ENCODE measurements around the gene SEMA3B. TPM values are rescaled to one million over a fixed set of nuclear protein-coding genes. Genes with fewer than 3 reads are reported as not detected.
"Not testable (repeated sequence)": the region's sequence is repeated elsewhere in the genome, so short reads cannot be mapped to it uniquely, and the experiment has no call there.

SEMA3B gene
- total RNA-seq, 1 donor from 2014 or later = 0.68 TPM

DNA sequence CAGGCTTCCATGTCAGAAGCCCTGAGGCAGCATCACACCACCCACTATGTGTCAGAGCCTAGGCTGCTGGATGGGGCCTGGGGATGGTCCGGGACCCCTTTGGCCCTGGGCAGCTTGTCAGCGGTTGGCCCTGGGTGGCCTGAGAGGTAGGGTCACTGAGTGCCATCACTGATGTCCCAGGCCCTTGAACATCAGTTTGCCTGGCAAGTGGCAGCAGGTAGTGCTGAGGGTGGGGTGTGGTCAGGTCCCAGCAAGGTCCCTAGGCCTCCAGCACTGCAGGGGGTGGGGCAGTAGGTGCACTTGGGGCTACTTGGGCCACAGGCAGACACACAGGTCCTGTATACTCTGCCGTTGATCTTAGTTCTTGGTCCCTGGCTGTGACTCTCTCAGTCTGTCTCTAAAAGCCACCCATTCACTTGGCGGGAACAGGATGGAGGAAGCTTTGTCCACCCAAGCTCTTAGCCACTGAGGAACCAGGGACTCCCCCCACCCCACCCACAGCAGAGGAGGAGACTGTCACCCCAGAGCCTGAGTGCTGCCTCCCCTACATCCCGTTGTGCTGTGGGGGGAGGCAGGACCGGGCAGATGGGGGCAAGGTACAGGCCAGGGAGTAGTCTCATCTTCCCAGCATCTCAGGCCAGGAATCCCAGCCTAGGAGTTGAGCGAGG lies 27.1 kb upstream of the SEMA3B start:
- intact Hi-C loops (cut with micrococcal nuclease) = no loop called here
- Mint-ChIP-seq H3K4me1 (ENCODE audit: low read depth) (peaks cover 68% of the 10 kb centered on the region), H3K27ac (peak overlapping the region; percentile 95), H3K36me3 (ENCODE audit: low read depth) (peaks cover 48% of the 10 kb centered on the region), H3K27me3 (ENCODE audit: low read depth) (no peaks in the 10 kb centered on the region), H3K4me3 (ENCODE audit: low read depth) (peak overlapping the region; percentile 13), H3K9me3 (no peaks in the 10 kb centered on the region)
- no peak for DNase-seq (ENCODE audit: low spot score)

- peaks cover 73% of the 10 kb centered on the region for H3K4me1 Mint-ChIP-seq (ENCODE audit: low read depth)
- peak overlapping the region; percentile 69 for H3K4me3 Mint-ChIP-seq (ENCODE audit: low read depth)
- no peaks in the 10 kb centered on the region for H3K27me3 Mint-ChIP-seq (ENCODE audit: low read depth)
- DNase-seq (ENCODE audit: low spot score) = no peak
- intact Hi-C loops (cut with micrococcal nuclease) = no loop called here
- H3K27ac Mint-ChIP-seq = peak overlapping the region; percentile 95
- peaks cover 46% of the 10 kb centered on the region for H3K36me3 Mint-ChIP-seq (ENCODE audit: low read depth)
- no peaks in the 10 kb centered on the region for H3K9me3 Mint-ChIP-seq
Observed at GRCh38 chr3:50242381-50242770, 26.6 kb upstream of the SEMA3B start.

- intact Hi-C loops (cut with micrococcal nuclease) = no loop called here
- no peaks in the 10 kb centered on the region for H3K27me3 Mint-ChIP-seq (ENCODE audit: low read depth)
- H3K4me1 Mint-ChIP-seq (ENCODE audit: low read depth) = peaks cover 74% of the 10 kb centered on the region
- DNase-seq (ENCODE audit: low spot score) = no peak
- H3K36me3 Mint-ChIP-seq (ENCODE audit: low read depth) = peaks cover 43% of the 10 kb centered on the region
- H3K27ac Mint-ChIP-seq = peak overlapping the region; percentile 95
- no peaks in the 10 kb centered on the region for H3K9me3 Mint-ChIP-seq
- peak overlapping the region; percentile 69 for H3K4me3 Mint-ChIP-seq (ENCODE audit: low read depth)
Observed at GRCh38 chr3:50242851-50243542, 25.9 kb upstream of the SEMA3B start.

DNA sequence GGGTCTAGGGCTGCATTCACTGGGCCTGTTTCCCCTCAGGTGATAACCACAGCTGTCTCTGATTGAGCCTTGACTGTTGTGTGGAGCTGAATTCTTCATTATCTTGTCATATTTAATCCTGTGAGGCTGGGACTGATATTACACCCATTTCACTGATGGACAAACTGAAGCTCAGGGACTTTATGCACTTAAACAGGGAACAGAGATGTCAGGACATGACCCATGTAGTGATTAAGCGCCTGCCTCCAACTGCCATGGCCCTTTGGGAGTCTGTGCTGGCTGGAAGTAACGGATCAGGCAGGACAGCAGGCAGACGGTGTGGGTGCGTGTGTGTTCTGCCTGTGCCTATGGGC lies 25.4 kb upstream of the SEMA3B start:
- intact Hi-C loops (cut with micrococcal nuclease) = no loop called here
- DNase-seq (ENCODE audit: low spot score) = no peak
- Mint-ChIP-seq H3K9me3 (no peaks in the 10 kb centered on the region), H3K4me1 (ENCODE audit: low read depth) (peaks cover 74% of the 10 kb centered on the region), H3K4me3 (ENCODE audit: low read depth) (no peak overlapping the region), H3K27me3 (ENCODE audit: low read depth) (no peaks in the 10 kb centered on the region), H3K27ac (peak overlapping the region; percentile 81), H3K36me3 (ENCODE audit: low read depth) (peaks cover 40% of the 10 kb centered on the region)

DNA sequence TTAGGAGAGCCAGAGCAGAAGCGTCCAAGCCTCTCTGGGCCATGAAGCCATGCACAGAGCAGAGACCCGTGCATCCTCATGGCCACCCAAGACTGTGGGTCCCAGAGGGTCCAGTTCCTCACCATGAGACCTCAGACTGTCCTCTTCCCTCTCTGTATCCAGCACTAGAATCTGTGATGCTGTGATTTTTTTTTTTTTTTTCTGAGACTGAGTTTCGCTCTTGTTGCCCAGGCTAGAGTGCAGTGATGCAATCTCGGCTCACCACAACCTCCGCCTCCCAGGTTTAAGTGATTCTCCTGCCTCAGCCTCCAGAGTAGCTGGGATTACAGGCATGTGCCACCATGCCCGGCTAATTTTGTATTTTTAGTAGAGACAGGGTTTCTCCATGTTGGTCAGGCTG lies 24.1 kb upstream of the SEMA3B start:
- H3K27me3 Mint-ChIP-seq (ENCODE audit: low read depth); intact Hi-C loops (cut with micrococcal nuclease); DNase-seq (ENCODE audit: low spot score); H3K9me3 Mint-ChIP-seq: not testable (repeated sequence)
- Mint-ChIP-seq H3K4me1 (ENCODE audit: low read depth) (peaks cover 63% of the 10 kb centered on the region), H3K36me3 (ENCODE audit: low read depth) (peaks cover 31% of the 10 kb centered on the region), H3K4me3 (ENCODE audit: low read depth) (peak overlapping the region; percentile 82), H3K27ac (peak overlapping the region; percentile 74)

DNA sequence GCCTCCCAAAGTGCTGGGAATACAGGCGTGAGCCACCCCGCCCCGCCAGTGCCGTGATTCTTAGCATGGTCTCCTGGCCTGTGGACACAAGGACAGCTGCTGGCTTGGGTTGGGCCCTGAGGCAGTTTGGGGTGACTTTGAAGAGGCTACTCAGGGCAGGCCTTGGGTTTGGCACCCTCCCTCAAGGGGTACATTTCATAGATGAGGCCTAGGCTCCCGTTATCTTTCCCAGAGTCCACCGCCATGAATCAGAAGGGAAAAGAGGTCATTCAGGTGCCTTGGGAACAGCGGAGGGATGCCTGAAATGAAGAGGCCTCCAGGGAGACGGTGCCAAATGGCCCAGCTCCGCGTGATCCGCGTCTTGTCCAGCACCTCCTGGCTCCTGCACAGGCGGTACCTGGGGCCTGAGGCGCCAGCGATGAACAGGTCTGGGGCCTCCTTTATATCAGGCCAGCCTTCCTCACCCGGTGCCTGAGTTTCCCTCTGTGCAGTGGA lies 23.6 kb upstream of the SEMA3B start:
- Mint-ChIP-seq H3K27ac (peak overlapping the region; percentile 92), H3K27me3 (ENCODE audit: low read depth) (no peaks in the 10 kb centered on the region), H3K4me3 (ENCODE audit: low read depth) (peak overlapping the region; percentile 82), H3K36me3 (ENCODE audit: low read depth) (peaks cover 28% of the 10 kb centered on the region), H3K9me3 (no peaks in the 10 kb centered on the region), H3K4me1 (ENCODE audit: low read depth) (peaks cover 62% of the 10 kb centered on the region)
- DNase-seq (ENCODE audit: low spot score) = no peak
- intact Hi-C loops (cut with micrococcal nuclease) = no loop called here

GRCh38 chr3:50245831-50246516 lies 23.0 kb upstream of the SEMA3B start:
- H3K27ac Mint-ChIP-seq = peak overlapping the region; percentile 92
- DNase-seq (ENCODE audit: low spot score) = peak; percentile 86
- intact Hi-C loops (cut with micrococcal nuclease) = loop anchor here (1.0 to 2.0 kb wide), 5 partner anchors 8 to 53 kb away; partner anchors contain the start of genes HYAL3 and NAA80
- H3K36me3 Mint-ChIP-seq (ENCODE audit: low read depth) = peaks cover 30% of the 10 kb centered on the region
- H3K4me1 Mint-ChIP-seq (ENCODE audit: low read depth) = peaks cover 62% of the 10 kb centered on the region
- H3K27me3 Mint-ChIP-seq (ENCODE audit: low read depth) = no peaks in the 10 kb centered on the region
- no peaks in the 10 kb centered on the region for H3K9me3 Mint-ChIP-seq
- peak overlapping the region; percentile 82 for H3K4me3 Mint-ChIP-seq (ENCODE audit: low read depth)

GRCh38 chr3:50246517-50246954 lies 22.4 kb upstream of the SEMA3B start:
- H3K27me3 Mint-ChIP-seq (ENCODE audit: low read depth) = no peaks in the 10 kb centered on the region
- peaks cover 61% of the 10 kb centered on the region for H3K4me1 Mint-ChIP-seq (ENCODE audit: low read depth)

GRCh38 chr3:50248387-50248786 lies 20.6 kb upstream of the SEMA3B start:
- Mint-ChIP-seq H3K27ac (peak overlapping the region; percentile 90), H3K4me3 (ENCODE audit: low read depth) (peak overlapping the region; percentile 45), H3K9me3 (no peaks in the 10 kb centered on the region), H3K4me1 (ENCODE audit: low read depth) (peaks cover 45% of the 10 kb centered on the region), H3K36me3 (ENCODE audit: low read depth) (peaks cover 35% of the 10 kb centered on the region), H3K27me3 (ENCODE audit: low read depth) (no peaks in the 10 kb centered on the region)
- no peak for DNase-seq (ENCODE audit: low spot score)
- intact Hi-C loops (cut with micrococcal nuclease) = no loop called here

More at GRCh38 chr3:50246517-50246954, 22.4 kb upstream of the SEMA3B start:
- peak overlapping the region; percentile 82 for H3K4me3 Mint-ChIP-seq (ENCODE audit: low read depth)
- intact Hi-C loops (cut with micrococcal nuclease) = loop anchor here (1.0 to 2.0 kb wide), 5 partner anchors 8 to 52 kb away; partner anchors contain the start of genes HYAL3 and NAA80
- H3K9me3 Mint-ChIP-seq = no peaks in the 10 kb centered on the region
- peak; percentile 78 for DNase-seq (ENCODE audit: low spot score)
- peaks cover 31% of the 10 kb centered on the region for H3K36me3 Mint-ChIP-seq (ENCODE audit: low read depth)
- H3K27ac Mint-ChIP-seq = peak overlapping the region; percentile 92

GRCh38 chr3:50249457-50249856 lies 19.5 kb upstream of the SEMA3B start:
- H3K27ac Mint-ChIP-seq = no peak overlapping the region
- H3K36me3 Mint-ChIP-seq (ENCODE audit: low read depth) = peaks cover 40% of the 10 kb centered on the region
- H3K4me1 Mint-ChIP-seq (ENCODE audit: low read depth) = peaks cover 38% of the 10 kb centered on the region
- intact Hi-C loops (cut with micrococcal nuclease) = no loop called here
- no peaks in the 10 kb centered on the region for H3K27me3 Mint-ChIP-seq (ENCODE audit: low read depth)
- no peak for DNase-seq (ENCODE audit: low spot score)
- no peaks in the 10 kb centered on the region for H3K9me3 Mint-ChIP-seq
- H3K4me3 Mint-ChIP-seq (ENCODE audit: low read depth) = no peak overlapping the region

GRCh38 chr3:50250514-50250913 lies 18.4 kb upstream of the SEMA3B start:
- H3K27ac Mint-ChIP-seq = no peak overlapping the region
- H3K9me3 Mint-ChIP-seq = no peaks in the 10 kb centered on the region
- no peak overlapping the region for H3K4me3 Mint-ChIP-seq (ENCODE audit: low read depth)
- DNase-seq (ENCODE audit: low spot score) = no peak
- no peaks in the 10 kb centered on the region for H3K27me3 Mint-ChIP-seq (ENCODE audit: low read depth)
- H3K4me1 Mint-ChIP-seq (ENCODE audit: low read depth) = peaks cover 31% of the 10 kb centered on the region
- peaks cover 45% of the 10 kb centered on the region for H3K36me3 Mint-ChIP-seq (ENCODE audit: low read depth)
- intact Hi-C loops (cut with micrococcal nuclease) = no loop called here

- intact Hi-C loops (cut with micrococcal nuclease) = no loop called here
- H3K27ac Mint-ChIP-seq = peak overlapping the region; percentile 84
- peaks cover 26% of the 10 kb centered on the region for H3K4me1 Mint-ChIP-seq (ENCODE audit: low read depth)
- H3K4me3 Mint-ChIP-seq (ENCODE audit: low read depth) = no peak overlapping the region
- no peaks in the 10 kb centered on the region for H3K9me3 Mint-ChIP-seq
- DNase-seq (ENCODE audit: low spot score) = no peak
- peaks cover 48% of the 10 kb centered on the region for H3K36me3 Mint-ChIP-seq (ENCODE audit: low read depth)
- no peaks in the 10 kb centered on the region for H3K27me3 Mint-ChIP-seq (ENCODE audit: low read depth)
Observed at GRCh38 chr3:50251220-50251619, 17.7 kb upstream of the SEMA3B start.

Data from activated T-helper 2 cell treated with anti-CD3 and anti-CD28 coated beads, Interferon-gamma antibody, Interleukin-2, Interleukin-4, amounts not matched to agents 10 μg/mL and 5 μg/mL and 100 μg/mL, durations not matched to agents 14 hours and 24 hours and 36 hours (primary cell).